Bronchial smooth muscle cell (primary cell): ENCODE measurements around the gene ERCC8. TPM values are rescaled to one million over a fixed set of nuclear protein-coding genes. Genes with fewer than 3 reads are reported as not detected.

Experiments used
- total RNA-seq: library from RNA; depleted of rRNA; stranded (reverse); fragments of >200 nt; gene quantifications from 2 replicates; pipeline ENCODE4 v1.2.1, GENCODE V29; 2014

The ERCC8 gene
- 12.3 and 13.6 TPM in 2 replicates for total RNA-seq

GRCh38 chr5:60944904-60945812, at the start of gene ERCC8, which contains the start of gene NDUFAF2:
TSS of gene ERCC8 (minus strand) at chr5:60945070. CDS start at chr5:60945008, 62 bp downstream.
TSS of gene NDUFAF2 (plus strand) at chr5:60945205. CDS start at chr5:60945256, 51 bp downstream.

GRCh38 chr5:60843936-60844905, 100.6 kb downstream of the ERCC8 start, which contains the start of gene ELOVL7:
TSS of gene ELOVL7 (minus strand) at chr5:60844269. CDS start at chr5:60787397, 56,872 bp downstream.

Other genes starting within 250 kb of the ERCC8 start
- 1.0 and 1.1 TPM in 2 replicates for gene DEPDC1B, start 244.9 kb downstream of the ERCC8 start, total RNA-seq
- gene ELOVL7, start 100.8 kb downstream of the ERCC8 start, total RNA-seq = under 0.01 and 0.09 TPM in 2 replicates
- gene NDUFAF2, start 135 bp upstream of the ERCC8 start, total RNA-seq = 15.8 and 23.2 TPM in 2 replicates
- 36.6 and 84.0 TPM in 2 replicates for gene SMIM15, start 217.4 kb upstream of the ERCC8 start, total RNA-seq